ENCODE measurements around the gene MAMDC4.

DNA sequence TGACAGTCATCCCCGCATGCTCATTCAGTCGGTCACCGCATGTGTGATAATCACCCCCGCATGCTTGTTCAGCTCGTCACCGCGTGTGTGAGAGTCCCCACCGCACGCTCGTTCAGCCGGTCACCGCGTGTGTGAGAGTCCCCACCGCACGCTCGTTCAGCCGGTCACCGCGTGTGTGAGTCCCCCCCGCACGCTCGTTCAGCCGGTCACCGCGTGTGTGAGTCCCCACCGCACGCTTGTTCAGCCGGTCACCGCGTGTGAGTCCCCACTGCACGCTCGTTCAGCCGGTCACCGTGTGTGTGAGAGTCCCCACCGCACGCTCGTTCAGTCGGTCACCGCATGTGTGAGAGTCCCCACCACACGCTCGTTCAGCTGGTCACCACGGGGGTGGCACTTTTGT, 37.7 kb downstream of the MAMDC4 start:
- TF ChIP-seq EZH2 (IDR thresholded peaks at IDR 0.05; ENCODE audit: low read length) = no peak
- TF ChIP-seq, protein P1, sequence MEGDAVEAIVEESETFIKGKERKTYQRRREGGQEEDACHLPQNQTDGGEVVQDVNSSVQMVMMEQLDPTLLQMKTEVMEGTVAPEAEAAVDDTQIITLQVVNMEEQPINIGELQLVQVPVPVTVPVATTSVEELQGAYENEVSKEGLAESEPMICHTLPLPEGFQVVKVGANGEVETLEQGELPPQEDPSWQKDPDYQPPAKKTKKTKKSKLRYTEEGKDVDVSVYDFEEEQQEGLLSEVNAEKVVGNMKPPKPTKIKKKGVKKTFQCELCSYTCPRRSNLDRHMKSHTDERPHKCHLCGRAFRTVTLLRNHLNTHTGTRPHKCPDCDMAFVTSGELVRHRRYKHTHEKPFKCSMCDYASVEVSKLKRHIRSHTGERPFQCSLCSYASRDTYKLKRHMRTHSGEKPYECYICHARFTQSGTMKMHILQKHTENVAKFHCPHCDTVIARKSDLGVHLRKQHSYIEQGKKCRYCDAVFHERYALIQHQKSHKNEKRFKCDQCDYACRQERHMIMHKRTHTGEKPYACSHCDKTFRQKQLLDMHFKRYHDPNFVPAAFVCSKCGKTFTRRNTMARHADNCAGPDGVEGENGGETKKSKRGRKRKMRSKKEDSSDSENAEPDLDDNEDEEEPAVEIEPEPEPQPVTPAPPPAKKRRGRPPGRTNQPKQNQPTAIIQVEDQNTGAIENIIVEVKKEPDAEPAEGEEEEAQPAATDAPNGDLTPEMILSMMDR (optimal IDR thresholded peaks at IDR 0.05 in 1 of 3, IDR thresholded peaks at IDR 0.05 in 1 of 3, conservative IDR thresholded peaks at IDR 0.05 in 1 of 3; ENCODE audit: extremely low read depth in 1 of 3, insufficient read depth in 2 of 3, low read length in 3 of 3) = no peak

Measured in keratinocyte (primary cell).